Measurements from ENCODE around the gene DMPK.
"Not testable (repeated sequence)": the region's sequence is repeated elsewhere in the genome, so short reads cannot be mapped to it uniquely, and the experiment has no call there.

DMPK gene

GRCh38 chr19:45752639-45753038 lies 29.7 kb downstream of the DMPK start:
- DNase-seq (ENCODE audit: insufficient read length) (no peak), FAIRE-seq (no peak)
- TF ChIP-seq TAF1 (IDR thresholded peaks at IDR 0.05; ENCODE audit: borderline replicate concordance, low read depth, low read length) (no peak), POLR2AphosphoS5 (IDR thresholded peaks at IDR 0.05; ENCODE audit: low read depth, low read length) (no peak), POLR2A (IDR thresholded peaks at IDR 0.05; ENCODE audit: low read depth, low read length) (no peak)

DNA sequence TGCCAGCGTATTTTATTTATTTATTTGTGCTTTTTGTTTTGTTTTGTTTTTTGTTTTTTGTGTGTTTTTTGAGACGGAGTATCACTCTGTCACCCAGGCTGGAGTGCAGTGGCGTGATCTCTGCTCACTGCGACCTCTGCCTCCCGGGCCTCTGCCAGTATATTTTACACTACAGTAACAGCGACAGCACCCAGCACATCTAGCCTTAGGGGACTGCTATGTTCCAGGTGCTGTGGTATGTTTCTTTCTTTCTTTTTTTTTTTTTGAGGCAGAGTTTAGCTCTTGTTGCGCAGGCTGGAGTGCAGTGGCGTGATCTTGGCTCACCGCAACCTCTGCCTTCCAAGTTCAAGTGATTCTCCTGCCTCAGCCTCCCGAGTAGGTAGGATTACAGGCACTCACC lies 30.8 kb downstream of the DMPK start:
- not testable (repeated sequence) for FAIRE-seq; DNase-seq (ENCODE audit: insufficient read length)

DNA sequence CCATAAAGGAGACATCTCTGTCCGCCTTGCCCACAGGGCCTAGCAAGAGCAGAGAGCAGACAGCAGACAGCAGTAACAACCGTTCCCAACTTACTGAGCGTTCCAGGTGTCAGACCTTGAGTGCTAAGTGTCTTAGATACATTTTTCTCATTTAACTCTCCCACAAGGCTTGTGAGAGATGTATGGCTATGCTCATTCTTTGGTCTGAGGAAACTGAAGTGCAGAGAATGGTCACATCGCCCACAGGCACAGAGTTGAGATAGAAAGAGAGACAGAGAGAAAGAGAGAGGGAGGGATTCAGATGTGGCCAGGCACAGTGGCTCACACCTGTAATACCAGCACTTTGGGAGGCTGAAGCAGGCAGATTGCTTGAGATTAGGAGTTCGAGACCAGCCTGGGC lies 34.8 kb downstream of the DMPK start:
- TF ChIP-seq POLR2A (IDR thresholded peaks at IDR 0.05; ENCODE audit: low read depth, low read length) (no peak), POLR2AphosphoS5 (IDR thresholded peaks at IDR 0.05; ENCODE audit: low read depth, low read length) (no peak), TAF1 (IDR thresholded peaks at IDR 0.05; ENCODE audit: borderline replicate concordance, low read depth, low read length) (no peak)
- FAIRE-seq (no peak), DNase-seq (ENCODE audit: insufficient read length) (no peak)

- TF ChIP-seq POLR2AphosphoS5 (IDR thresholded peaks at IDR 0.05; ENCODE audit: low read depth, low read length) (no peak), TAF1 (IDR thresholded peaks at IDR 0.05; ENCODE audit: borderline replicate concordance, low read depth, low read length) (no peak), POLR2A (IDR thresholded peaks at IDR 0.05; ENCODE audit: low read depth, low read length) (no peak)
- no peak for DNase-seq (ENCODE audit: insufficient read length)
- FAIRE-seq: no peak
These were observed 35.4 kb downstream of the DMPK start for GRCh38 chr19:45746866-45747265.

GRCh38 chr19:45745606-45746005 lies 36.7 kb downstream of the DMPK start:
- no peak for DNase-seq (ENCODE audit: insufficient read length)
- FAIRE-seq: no peak
- no peak for TF ChIP-seq TAF1 (IDR thresholded peaks at IDR 0.05; ENCODE audit: borderline replicate concordance, low read depth, low read length)
- TF ChIP-seq POLR2A (IDR thresholded peaks at IDR 0.05; ENCODE audit: low read depth, low read length): no peak
- no peak for TF ChIP-seq POLR2AphosphoS5 (IDR thresholded peaks at IDR 0.05; ENCODE audit: low read depth, low read length)

GRCh38 chr19:45742969-45743368 lies 39.3 kb downstream of the DMPK start:
- FAIRE-seq: no peak

GRCh38 chr19:45739498-45740439 lies 42.5 kb downstream of the DMPK start:
- DNase-seq (ENCODE audit: insufficient read length) (no peak), FAIRE-seq (no peak)
- no peak for TF ChIP-seq TAF1 (IDR thresholded peaks at IDR 0.05; ENCODE audit: borderline replicate concordance, low read depth, low read length)
- no peak for TF ChIP-seq POLR2A (IDR thresholded peaks at IDR 0.05; ENCODE audit: low read depth, low read length)
- no peak for TF ChIP-seq POLR2AphosphoS5 (IDR thresholded peaks at IDR 0.05; ENCODE audit: low read depth, low read length)

More at GRCh38 chr19:45742969-45743368, 39.3 kb downstream of the DMPK start:
- no peak for DNase-seq (ENCODE audit: insufficient read length)
- TF ChIP-seq POLR2A (IDR thresholded peaks at IDR 0.05; ENCODE audit: low read depth, low read length) (no peak), POLR2AphosphoS5 (IDR thresholded peaks at IDR 0.05; ENCODE audit: low read depth, low read length) (no peak), TAF1 (IDR thresholded peaks at IDR 0.05; ENCODE audit: borderline replicate concordance, low read depth, low read length) (no peak)

GRCh38 chr19:45733160-45733810 lies 49.0 kb downstream of the DMPK start, which contains the start of gene MEIOSIN:
Gene MEIOSIN, plus strand, starts transcription at chr19:45733439. Its CDS starts 1,938 bp downstream, at chr19:45735377.
- FAIRE-seq (no peak), DNase-seq (ENCODE audit: insufficient read length) (no peak)
- TF ChIP-seq POLR2A (IDR thresholded peaks at IDR 0.05; ENCODE audit: low read depth, low read length) (no peak), POLR2AphosphoS5 (IDR thresholded peaks at IDR 0.05; ENCODE audit: low read depth, low read length) (no peak), TAF1 (IDR thresholded peaks at IDR 0.05; ENCODE audit: borderline replicate concordance, low read depth, low read length) (no peak)

- DNase-seq (ENCODE audit: insufficient read length) (peak; percentile 96), FAIRE-seq (peak; percentile 99)
- TF ChIP-seq TAF1 (IDR thresholded peaks at IDR 0.05; ENCODE audit: borderline replicate concordance, low read depth, low read length): peak; percentile 11; the same call in 1 of the 2 replicates
- peak; percentile 78; the same call in 1 of the 2 replicates for TF ChIP-seq POLR2A (IDR thresholded peaks at IDR 0.05; ENCODE audit: low read depth, low read length)
- no peak for TF ChIP-seq POLR2AphosphoS5 (IDR thresholded peaks at IDR 0.05; ENCODE audit: low read depth, low read length)
These were observed 51.7 kb downstream of the DMPK start, which contains the start of gene FBXO46 for GRCh38 chr19:45730368-45731288. Gene FBXO46, minus strand, starts transcription at chr19:45730896. Its CDS starts 17,401 bp downstream, at chr19:45713495.

DNA sequence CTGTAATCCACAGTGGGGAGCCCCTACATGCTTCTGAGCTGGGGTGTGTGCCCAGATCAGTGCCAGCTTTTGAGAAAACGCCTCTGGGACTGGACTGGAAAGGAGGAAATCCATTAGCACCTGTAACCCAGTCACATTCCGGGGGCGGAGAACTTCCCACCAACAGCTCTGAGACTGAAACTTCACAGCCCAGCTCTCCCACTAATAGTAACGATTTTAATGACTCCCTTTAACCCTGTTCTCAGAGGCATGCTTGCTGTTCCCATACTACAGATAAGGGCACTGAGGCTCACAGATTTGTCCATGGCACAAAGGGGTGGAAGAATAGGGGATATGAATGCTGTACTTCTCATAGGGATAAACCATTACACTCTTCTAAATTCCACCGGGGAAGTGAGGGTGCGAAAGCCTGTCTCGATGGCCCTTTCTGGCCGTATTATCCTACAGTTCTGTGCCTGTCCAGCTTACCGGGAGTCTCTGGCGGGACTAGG lies 52.4 kb downstream of the DMPK start:
- peak; percentile 84 for FAIRE-seq
- no peak for DNase-seq (ENCODE audit: insufficient read length)
- no peak for TF ChIP-seq TAF1 (IDR thresholded peaks at IDR 0.05; ENCODE audit: borderline replicate concordance, low read depth, low read length)
- no peak for TF ChIP-seq POLR2AphosphoS5 (IDR thresholded peaks at IDR 0.05; ENCODE audit: low read depth, low read length)
- no peak for TF ChIP-seq POLR2A (IDR thresholded peaks at IDR 0.05; ENCODE audit: low read depth, low read length)

- FAIRE-seq: not testable (repeated sequence)
These were observed 53.6 kb downstream of the DMPK start for GRCh38 chr19:45728683-45729082.

DNA sequence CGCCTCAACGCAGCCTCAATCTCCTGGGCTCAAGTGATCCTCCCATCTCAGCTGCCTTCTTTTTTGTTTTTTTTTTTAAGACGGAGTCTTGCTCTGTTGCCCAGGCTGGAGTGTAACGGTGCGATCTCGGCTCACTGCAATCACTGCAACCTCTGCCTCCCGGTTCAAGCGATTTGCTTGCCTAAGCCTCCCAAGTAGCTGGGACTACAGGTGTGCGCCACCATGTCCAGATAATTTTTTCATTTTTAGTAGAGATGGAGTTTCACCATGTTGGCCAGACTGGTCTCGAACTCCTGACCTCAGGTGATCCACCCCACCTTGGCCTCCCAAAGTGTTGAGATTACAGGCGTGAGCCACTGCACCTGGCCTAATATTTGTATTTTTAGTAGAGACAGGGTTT lies 62.2 kb downstream of the DMPK start:
- FAIRE-seq; DNase-seq (ENCODE audit: insufficient read length): not testable (repeated sequence)

More at GRCh38 chr19:45728683-45729082, 53.6 kb downstream of the DMPK start:
- DNase-seq (ENCODE audit: insufficient read length): not testable (repeated sequence)
